Activated naive CD8-positive, alpha-beta T cell treated with anti-CD3 and anti-CD28 coated beads, Interleukin-2, amount 50 U/mL, for 24 hours (primary cell): Measurements from ENCODE around the gene TRAPPC12.

ENCODE experiments used
- ATAC-seq: fragments of 150-1000 bp; cut with Tn5 transposase; one replicate; pipeline ENCODE4 v1.10.0; 2021
- DNase-seq: peaks from one replicate; pipeline ENCODE4 v3.0.0; 2021
- H3K27ac Mint-ChIP-seq: one replicate; pipeline ENCODE4 v1.8.0; 2021; ENCODE audit warnings: mild to moderate bottlenecking, mixed read lengths
- H3K27me3 Mint-ChIP-seq: one replicate; pipeline ENCODE4 v1.8.0; 2021; ENCODE audit warnings: mixed read lengths
- H3K36me3 Mint-ChIP-seq: one replicate; pipeline ENCODE4 v1.8.0; 2021; ENCODE audit warnings: low read depth, mixed read lengths
- H3K4me1 Mint-ChIP-seq: one replicate; pipeline ENCODE4 v1.8.0; 2021; ENCODE audit warnings: mixed read lengths
- H3K4me3 Mint-ChIP-seq: one replicate; pipeline ENCODE4 v1.8.0; 2021; ENCODE audit warnings: mild to moderate bottlenecking, moderate library complexity, mixed read lengths
- H3K9me3 Mint-ChIP-seq: one replicate; pipeline ENCODE4 v1.8.0; 2021; ENCODE audit warnings: mixed read lengths

The TRAPPC12 gene

DNA sequence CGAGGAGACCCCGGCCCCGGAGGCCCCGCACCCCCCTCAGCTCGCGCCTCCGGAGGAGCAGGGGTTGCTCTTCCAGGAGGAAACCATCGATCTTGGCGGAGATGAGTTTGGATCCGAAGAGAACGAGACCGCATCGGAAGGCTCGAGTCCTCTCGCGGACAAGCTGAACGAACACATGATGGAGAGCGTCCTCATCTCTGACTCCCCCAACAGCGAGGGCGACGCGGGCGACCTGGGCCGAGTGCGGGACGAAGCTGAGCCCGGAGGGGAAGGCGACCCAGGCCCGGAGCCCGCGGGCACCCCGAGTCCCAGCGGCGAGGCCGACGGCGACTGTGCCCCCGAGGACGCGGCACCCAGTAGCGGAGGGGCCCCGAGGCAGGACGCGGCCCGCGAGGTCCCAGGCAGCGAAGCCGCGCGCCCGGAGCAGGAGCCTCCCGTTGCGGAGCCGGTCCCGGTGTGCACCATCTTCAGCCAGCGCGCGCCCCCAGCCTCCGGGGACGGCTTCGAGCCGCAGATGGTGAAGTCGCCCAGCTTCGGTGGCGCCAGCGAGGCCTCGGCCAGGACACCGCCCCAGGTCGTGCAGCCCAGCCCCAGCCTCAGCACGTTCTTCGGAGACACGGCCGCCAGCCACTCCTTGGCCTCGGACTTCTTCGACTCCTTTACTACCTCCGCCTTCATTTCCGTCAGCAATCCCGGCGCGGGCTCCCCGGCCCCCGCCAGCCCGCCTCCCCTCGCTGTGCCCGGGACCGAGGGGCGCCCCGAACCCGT lies 8.3 kb downstream of the TRAPPC12 start:
- Mint-ChIP-seq H3K27ac (no peak overlapping the region), H3K4me3 (no peak overlapping the region), H3K27me3 (no peaks in the 10 kb centered on the region), H3K36me3 (peaks cover 27% of the 10 kb centered on the region), H3K9me3 (peaks cover 3% of the 10 kb centered on the region), H3K4me1 (peaks cover 12% of the 10 kb centered on the region)
- ATAC-seq = no peak
- no peak for DNase-seq

DNA sequence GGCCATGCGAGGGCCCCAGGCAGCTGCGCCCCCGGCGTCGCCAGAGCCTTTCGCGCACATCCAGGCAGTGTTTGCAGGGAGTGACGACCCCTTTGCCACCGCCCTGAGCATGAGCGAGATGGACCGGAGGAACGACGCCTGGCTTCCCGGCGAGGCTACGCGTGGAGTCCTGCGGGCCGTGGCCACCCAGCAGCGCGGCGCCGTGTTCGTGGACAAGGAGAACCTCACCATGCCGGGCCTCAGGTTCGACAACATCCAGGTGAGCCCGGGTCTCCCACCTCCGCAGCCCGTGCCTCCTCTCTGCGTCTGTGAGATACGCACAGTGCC lies 8.9 kb downstream of the TRAPPC12 start:
- DNase-seq (no peak), ATAC-seq (no peak)
- Mint-ChIP-seq H3K4me1 (peaks cover 12% of the 10 kb centered on the region), H3K36me3 (peaks cover 31% of the 10 kb centered on the region), H3K9me3 (peaks cover 3% of the 10 kb centered on the region), H3K4me3 (no peak overlapping the region), H3K27ac (no peak overlapping the region), H3K27me3 (no peaks in the 10 kb centered on the region)

DNA sequence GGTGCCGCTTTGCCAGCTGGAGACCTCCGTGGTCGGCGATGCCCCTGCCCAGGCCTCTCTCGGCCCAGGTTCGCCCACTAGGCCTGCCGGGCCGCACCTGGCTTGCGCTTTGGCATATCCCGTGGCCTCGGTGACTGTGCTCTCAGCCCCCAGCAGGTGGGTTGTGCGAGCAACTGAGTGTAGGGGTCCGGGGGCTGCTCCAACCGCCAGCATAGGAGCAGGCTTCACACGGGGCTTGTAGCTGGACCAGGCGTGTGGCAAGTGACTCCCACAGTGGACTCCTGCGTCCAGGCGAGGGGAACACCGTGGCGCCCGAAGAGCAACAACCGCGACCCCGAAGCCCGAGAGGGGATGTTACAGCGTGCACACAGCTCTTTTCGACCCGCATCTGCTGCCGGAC lies 9.7 kb downstream of the TRAPPC12 start:
- no peak overlapping the region for H3K27ac Mint-ChIP-seq

GRCh38 chr2:3390041-3390440 lies 10.5 kb downstream of the TRAPPC12 start:
- no peak overlapping the region for H3K27ac Mint-ChIP-seq
- peaks cover 6% of the 10 kb centered on the region for H3K4me1 Mint-ChIP-seq
- DNase-seq (no peak), ATAC-seq (no peak)
- H3K4me3 Mint-ChIP-seq = no peak overlapping the region
- H3K27me3 Mint-ChIP-seq = no peaks in the 10 kb centered on the region
- H3K36me3 Mint-ChIP-seq = peaks cover 40% of the 10 kb centered on the region
- peaks cover 6% of the 10 kb centered on the region for H3K9me3 Mint-ChIP-seq

More for the DNA sequence above, 9.7 kb downstream of the TRAPPC12 start:
- peaks cover 3% of the 10 kb centered on the region for H3K9me3 Mint-ChIP-seq
- H3K27me3 Mint-ChIP-seq = no peaks in the 10 kb centered on the region
- DNase-seq = no peak
- no peak overlapping the region for H3K4me3 Mint-ChIP-seq
- no peak for ATAC-seq
- H3K36me3 Mint-ChIP-seq = peaks cover 34% of the 10 kb centered on the region
- peaks cover 9% of the 10 kb centered on the region for H3K4me1 Mint-ChIP-seq

GRCh38 chr2:3392216-3392615 lies 12.7 kb downstream of the TRAPPC12 start:
- Mint-ChIP-seq H3K36me3 (peaks cover 57% of the 10 kb centered on the region), H3K27me3 (no peaks in the 10 kb centered on the region)
- no peak for ATAC-seq

GRCh38 chr2:3396920-3397559 lies 17.5 kb downstream of the TRAPPC12 start:
- Mint-ChIP-seq H3K4me3 (no peak overlapping the region), H3K9me3 (peaks cover 18% of the 10 kb centered on the region), H3K27ac (no peak overlapping the region), H3K4me1 (peaks cover 5% of the 10 kb centered on the region), H3K36me3 (peaks cover 61% of the 10 kb centered on the region), H3K27me3 (no peaks in the 10 kb centered on the region)
- ATAC-seq (peak; percentile 20), DNase-seq (no peak)

More at GRCh38 chr2:3392216-3392615, 12.7 kb downstream of the TRAPPC12 start:
- Mint-ChIP-seq H3K27ac (no peak overlapping the region), H3K9me3 (peaks cover 20% of the 10 kb centered on the region), H3K4me3 (no peak overlapping the region), H3K4me1 (peaks cover 7% of the 10 kb centered on the region)
- no peak for DNase-seq

- no peak overlapping the region for H3K4me3 Mint-ChIP-seq
- ATAC-seq (no peak), DNase-seq (no peak)
- H3K9me3 Mint-ChIP-seq = peaks cover 18% of the 10 kb centered on the region
- H3K4me1 Mint-ChIP-seq = peaks cover 5% of the 10 kb centered on the region
- H3K36me3 Mint-ChIP-seq = peaks cover 59% of the 10 kb centered on the region
- no peaks in the 10 kb centered on the region for H3K27me3 Mint-ChIP-seq
- no peak overlapping the region for H3K27ac Mint-ChIP-seq
Observed at GRCh38 chr2:3398857-3399256, 19.4 kb downstream of the TRAPPC12 start.

DNA sequence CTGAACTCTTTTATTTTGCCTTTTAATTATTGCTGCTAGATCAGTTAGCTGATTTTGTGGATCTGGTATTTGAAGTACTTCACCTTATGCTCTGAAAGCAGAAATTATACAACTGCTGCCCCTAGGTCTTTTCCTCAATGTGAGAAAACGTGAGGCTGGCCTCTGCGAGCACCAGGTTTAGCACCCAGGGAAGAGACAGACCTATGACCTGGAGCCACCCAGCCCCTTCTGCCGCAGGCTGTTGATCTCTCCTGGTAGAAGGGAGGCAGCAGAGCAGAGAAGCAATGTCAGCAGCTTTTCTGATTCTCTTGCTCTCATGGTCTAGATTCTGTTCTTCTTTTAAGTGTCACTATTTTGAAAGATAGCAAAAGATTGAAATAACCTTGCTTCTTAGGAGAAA lies 19.9 kb downstream of the TRAPPC12 start:
- H3K27me3 Mint-ChIP-seq = no peaks in the 10 kb centered on the region

DNA sequence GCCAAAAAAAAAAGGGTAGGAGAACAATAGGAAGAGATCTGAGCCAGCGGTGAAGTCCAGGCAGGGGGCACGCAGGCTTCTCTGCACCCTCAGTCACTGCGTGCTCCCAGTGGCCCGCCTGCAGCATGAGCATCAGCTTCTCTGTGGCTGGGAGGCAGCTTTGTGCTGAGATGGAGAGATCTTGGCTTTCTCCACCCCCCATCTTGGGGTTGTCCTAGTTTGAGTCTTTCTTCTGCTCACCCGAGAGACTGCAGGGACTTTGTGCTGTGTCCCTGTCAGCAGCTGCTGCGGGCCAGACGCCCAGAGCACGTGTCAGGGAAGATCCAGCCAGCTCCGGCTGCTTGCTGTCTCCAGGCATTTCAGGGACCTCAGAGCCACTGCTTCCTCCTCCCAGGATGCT lies 20.3 kb downstream of the TRAPPC12 start:
- H3K27ac Mint-ChIP-seq = no peak overlapping the region
- peaks cover 54% of the 10 kb centered on the region for H3K36me3 Mint-ChIP-seq
- no peak for DNase-seq
- H3K9me3 Mint-ChIP-seq = peaks cover 17% of the 10 kb centered on the region
- ATAC-seq = no peak
- H3K4me1 Mint-ChIP-seq = peaks cover 5% of the 10 kb centered on the region
- no peaks in the 10 kb centered on the region for H3K27me3 Mint-ChIP-seq
- H3K4me3 Mint-ChIP-seq = no peak overlapping the region

More for the DNA sequence above, 19.9 kb downstream of the TRAPPC12 start:
- Mint-ChIP-seq H3K36me3 (peaks cover 57% of the 10 kb centered on the region), H3K4me3 (no peak overlapping the region), H3K4me1 (peaks cover 5% of the 10 kb centered on the region), H3K27ac (no peak overlapping the region), H3K9me3 (peaks cover 18% of the 10 kb centered on the region)
- ATAC-seq = no peak
- DNase-seq = no peak

GRCh38 chr2:3403587-3404334 lies 24.3 kb downstream of the TRAPPC12 start:
- Mint-ChIP-seq H3K36me3 (peaks cover 22% of the 10 kb centered on the region), H3K4me3 (no peak overlapping the region), H3K4me1 (peaks cover 2% of the 10 kb centered on the region), H3K27ac (no peak overlapping the region), H3K27me3 (no peaks in the 10 kb centered on the region), H3K9me3 (no peaks in the 10 kb centered on the region)
- no peak for ATAC-seq
- no peak for DNase-seq

- H3K27ac Mint-ChIP-seq = no peak overlapping the region
- peaks cover 2% of the 10 kb centered on the region for H3K4me1 Mint-ChIP-seq
- no peak overlapping the region for H3K4me3 Mint-ChIP-seq
- no peak for ATAC-seq
- no peaks in the 10 kb centered on the region for H3K9me3 Mint-ChIP-seq
- H3K27me3 Mint-ChIP-seq = no peaks in the 10 kb centered on the region
- no peak for DNase-seq
- peaks cover 20% of the 10 kb centered on the region for H3K36me3 Mint-ChIP-seq
Observed at GRCh38 chr2:3404349-3404894, 24.9 kb downstream of the TRAPPC12 start.

- Mint-ChIP-seq H3K4me3 (no peak overlapping the region), H3K4me1 (no peaks in the 10 kb centered on the region), H3K27ac (no peak overlapping the region), H3K36me3 (peaks cover 20% of the 10 kb centered on the region), H3K27me3 (no peaks in the 10 kb centered on the region), H3K9me3 (no peaks in the 10 kb centered on the region)
- no peak for DNase-seq
- no peak for ATAC-seq
Observed at GRCh38 chr2:3405307-3405706, 25.8 kb downstream of the TRAPPC12 start.

GRCh38 chr2:3405876-3406275 lies 26.4 kb downstream of the TRAPPC12 start:
- Mint-ChIP-seq H3K4me3 (no peak overlapping the region), H3K9me3 (no peaks in the 10 kb centered on the region), H3K27ac (no peak overlapping the region), H3K36me3 (peaks cover 20% of the 10 kb centered on the region), H3K27me3 (no peaks in the 10 kb centered on the region), H3K4me1 (no peaks in the 10 kb centered on the region)
- ATAC-seq (no peak), DNase-seq (no peak)

DNA sequence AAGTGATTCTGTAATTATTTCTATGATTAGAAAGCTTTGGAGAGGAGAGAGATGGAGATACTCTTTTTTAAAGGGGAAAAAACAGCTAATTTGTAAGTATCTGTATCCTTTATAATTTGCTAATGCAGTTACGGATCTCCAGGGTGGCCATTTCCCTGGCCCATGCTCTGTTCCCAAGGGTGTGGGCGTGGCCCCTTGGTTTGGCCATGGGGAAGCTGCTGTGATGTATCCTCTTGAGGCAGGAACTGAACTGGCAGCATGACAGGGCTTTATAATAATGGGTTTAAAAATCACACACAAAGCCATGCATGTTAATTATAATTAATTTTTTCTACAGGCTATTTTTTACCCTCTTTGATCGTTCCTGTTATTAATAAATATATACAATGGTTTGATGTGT lies 27.0 kb downstream of the TRAPPC12 start:
- no peaks in the 10 kb centered on the region for H3K9me3 Mint-ChIP-seq
- no peak for ATAC-seq
- no peaks in the 10 kb centered on the region for H3K27me3 Mint-ChIP-seq
- H3K36me3 Mint-ChIP-seq = peaks cover 22% of the 10 kb centered on the region
- no peak overlapping the region for H3K4me3 Mint-ChIP-seq
- no peak for DNase-seq
- H3K4me1 Mint-ChIP-seq = no peaks in the 10 kb centered on the region
- no peak overlapping the region for H3K27ac Mint-ChIP-seq

DNA sequence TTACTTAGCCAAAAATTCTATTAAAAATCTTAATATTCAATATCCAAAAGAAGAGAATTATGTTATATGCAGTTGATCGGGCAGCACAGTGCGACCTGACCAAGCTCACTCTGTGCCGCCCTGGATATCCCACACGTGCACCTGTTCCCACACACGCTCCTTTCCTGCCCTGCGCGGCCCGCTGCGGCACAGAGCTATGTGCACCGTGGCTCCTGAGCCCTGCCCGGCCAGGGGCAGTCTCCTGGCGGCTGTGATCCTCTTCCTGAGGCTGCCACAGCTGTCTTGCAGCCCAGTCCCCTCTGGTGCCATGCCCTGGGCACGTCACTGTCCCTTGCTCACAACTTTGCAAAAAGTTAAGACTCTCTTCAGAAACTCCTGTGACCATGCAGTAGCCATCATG lies 29.3 kb downstream of the TRAPPC12 start:
- no peak overlapping the region for H3K27ac Mint-ChIP-seq
- no peaks in the 10 kb centered on the region for H3K27me3 Mint-ChIP-seq
- no peaks in the 10 kb centered on the region for H3K9me3 Mint-ChIP-seq
- H3K36me3 Mint-ChIP-seq = peaks cover 9% of the 10 kb centered on the region
- H3K4me1 Mint-ChIP-seq = no peaks in the 10 kb centered on the region
- ATAC-seq (no peak), DNase-seq (no peak)
- H3K4me3 Mint-ChIP-seq = no peak overlapping the region
